Activated CD8-positive, alpha-beta memory T cell treated with anti-CD3 and anti-CD28 coated beads, Interleukin-2, amount 10 ng/mL, durations not matched to agents 7 days and 5 days (primary cell): ENCODE results near the gene ARMH4. TPM values are rescaled to one million over a fixed set of nuclear protein-coding genes. Genes with fewer than 3 reads are reported as not detected.

Experiments used
- ATAC-seq: fragments of 150-1000 bp; cut with Tn5 transposase; one replicate; pipeline ENCODE4 v1.10.0; 2021; ENCODE audit warnings: moderate library complexity
- CTCF ChIA-PET: fragments of 350-600 bp; sonication (Branson Sonifier 250); formaldehyde crosslinking; loops from one replicate; lab custom pipeline; 2021; ENCODE audit warnings: antibody characterized with exemption; lab: Charles Lee
- DNase-seq: peaks from one replicate; pipeline ENCODE4 v3.0.0-alpha.2; 2020
- H3K27ac Mint-ChIP-seq: one replicate; pipeline ENCODE4 v1.8.0; 2021; ENCODE audit warnings: mild to moderate bottlenecking, mixed read lengths
- H3K27me3 Mint-ChIP-seq: one replicate; pipeline ENCODE4 v1.8.0; 2021; ENCODE audit warnings: mixed read lengths
- H3K36me3 Mint-ChIP-seq: one replicate; pipeline ENCODE4 v1.8.0; 2021; ENCODE audit warnings: mild to moderate bottlenecking, mixed read lengths
- H3K4me1 Mint-ChIP-seq: one replicate; pipeline ENCODE4 v1.8.0; 2021; ENCODE audit warnings: mixed read lengths
- H3K4me3 Mint-ChIP-seq: one replicate; pipeline ENCODE4 v1.8.0; 2021; ENCODE audit warnings: mild to moderate bottlenecking, moderate library complexity, mixed read lengths
- H3K9me3 Mint-ChIP-seq: one replicate; pipeline ENCODE4 v1.8.0; 2022; ENCODE audit warnings: low read depth, mixed read lengths
- total RNA-seq, 2 experiments: library from RNA; stranded (reverse); gene quantifications; one replicate each; pipeline ENCODE4 v1.2.3, GENCODE V29; 2021

Gene ARMH4
- total RNA-seq, 2 experiments from 2014 or later: not detected

- H3K4me3 Mint-ChIP-seq: no peak overlapping the region
- peaks cover 8% of the 10 kb centered on the region for H3K4me1 Mint-ChIP-seq
- DNase-seq (no peak), ATAC-seq (no peak)
- no peaks in the 10 kb centered on the region for H3K9me3 Mint-ChIP-seq
- no peaks in the 10 kb centered on the region for H3K36me3 Mint-ChIP-seq
- H3K27me3 Mint-ChIP-seq: peaks cover 8% of the 10 kb centered on the region
- CTCF ChIA-PET: interaction anchor here (1.0 to 1.8 kb wide), 2 partner anchors 58 to 59 kb away, joined by 3 to 6 read pairs; no protein-coding TSS in a partner anchor
- H3K27ac Mint-ChIP-seq: no peak overlapping the region
These were observed 15.0 kb upstream of the ARMH4 start for GRCh38 chr14:58167057-58167456.

- no peaks in the 10 kb centered on the region for H3K9me3 Mint-ChIP-seq
- H3K36me3 Mint-ChIP-seq: no peaks in the 10 kb centered on the region
- H3K27me3 Mint-ChIP-seq: peaks cover 10% of the 10 kb centered on the region
- H3K4me1 Mint-ChIP-seq: peaks cover 8% of the 10 kb centered on the region
- CTCF ChIA-PET: interaction anchor here (0.6 to 1.8 kb wide), 6 partner anchors 14 to 229 kb away, joined by 3 to 6 read pairs (median 3); partner anchors contain the start of genes ARMH4 and TOMM20L
- no peak overlapping the region for H3K4me3 Mint-ChIP-seq
- no peak overlapping the region for H3K27ac Mint-ChIP-seq
- DNase-seq (peak; percentile 80), ATAC-seq (peak; percentile 62)
These were observed 14.3 kb upstream of the ARMH4 start for GRCh38 chr14:58166005-58166983.

DNA sequence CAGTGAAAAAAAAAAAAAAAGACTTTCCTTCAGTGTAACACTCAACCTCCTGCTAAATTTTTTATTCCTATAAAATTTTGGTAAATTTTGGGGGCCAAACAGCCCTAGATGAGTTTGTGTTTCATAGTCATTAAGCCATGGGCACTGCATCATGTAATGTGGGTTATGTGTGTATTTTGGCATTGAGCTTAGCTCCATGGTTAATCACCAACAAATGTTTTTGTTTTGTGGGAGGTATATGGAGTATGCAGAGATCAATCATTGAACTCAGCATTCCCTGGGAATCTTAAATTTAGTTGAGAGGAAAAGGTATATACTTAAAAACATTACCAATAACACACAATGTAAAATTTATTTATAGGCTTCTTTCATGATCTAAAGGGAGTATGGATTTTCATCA, 8.5 kb upstream of the ARMH4 start:
- H3K4me3 Mint-ChIP-seq: no peak overlapping the region
- no peak for ATAC-seq
- CTCF ChIA-PET: no interaction called here

GRCh38 chr14:58151133-58152013, 640 bp downstream of the ARMH4 start:
- H3K4me1 Mint-ChIP-seq: peaks cover 17% of the 10 kb centered on the region
- H3K27ac Mint-ChIP-seq: no peak overlapping the region
- peaks cover 67% of the 10 kb centered on the region for H3K27me3 Mint-ChIP-seq
- DNase-seq (no peak), ATAC-seq (peak; percentile 56)
- no peaks in the 10 kb centered on the region for H3K9me3 Mint-ChIP-seq
- CTCF ChIA-PET: interaction anchor here (1.1 to 1.5 kb wide), 2 partner anchors 9 to 34 kb away, joined by 3 read pairs; no protein-coding TSS in a partner anchor
- peak overlapping the region; percentile 69 for H3K4me3 Mint-ChIP-seq
- no peaks in the 10 kb centered on the region for H3K36me3 Mint-ChIP-seq

More for the DNA sequence above, 8.5 kb upstream of the ARMH4 start:
- Mint-ChIP-seq H3K4me1 (no peaks in the 10 kb centered on the region), H3K36me3 (no peaks in the 10 kb centered on the region), H3K9me3 (no peaks in the 10 kb centered on the region), H3K27ac (no peak overlapping the region), H3K27me3 (peaks cover 31% of the 10 kb centered on the region)
- DNase-seq: no peak

DNA sequence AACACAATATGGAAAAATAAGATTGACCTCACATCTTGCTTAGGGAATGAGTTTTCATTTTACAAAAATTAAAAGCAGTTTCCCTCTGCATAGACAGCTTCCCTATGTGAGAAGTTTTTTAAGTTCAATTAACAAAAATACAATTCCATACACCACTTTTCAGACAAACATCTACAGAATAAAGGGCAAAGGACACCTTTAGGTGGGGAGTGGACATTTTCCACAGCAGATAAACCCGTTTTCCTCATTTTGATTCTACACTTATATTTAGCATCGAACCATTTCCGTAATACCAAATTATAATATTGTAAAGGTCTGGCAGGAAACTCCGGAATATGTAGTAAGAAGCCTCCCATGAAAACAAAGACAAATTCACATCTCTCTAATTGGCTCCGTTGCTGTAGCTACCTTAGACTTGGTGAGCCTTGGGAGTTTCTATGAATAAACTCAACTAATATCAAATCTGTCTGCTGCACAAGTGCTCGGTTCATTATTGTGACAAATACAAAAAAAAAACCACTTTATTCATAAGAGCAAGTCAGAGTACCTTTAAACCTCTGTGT, 1.7 kb downstream of the ARMH4 start:
- no peak for ATAC-seq
- DNase-seq: no peak
- Mint-ChIP-seq H3K36me3 (no peaks in the 10 kb centered on the region), H3K27ac (no peak overlapping the region), H3K4me1 (peaks cover 17% of the 10 kb centered on the region), H3K9me3 (no peaks in the 10 kb centered on the region), H3K4me3 (no peak overlapping the region), H3K27me3 (peaks cover 71% of the 10 kb centered on the region)
- CTCF ChIA-PET: no interaction called here

GRCh38 chr14:58149196-58149595, 2.8 kb downstream of the ARMH4 start:
- ATAC-seq (no peak), DNase-seq (no peak)
- H3K27ac Mint-ChIP-seq: no peak overlapping the region
- CTCF ChIA-PET: no interaction called here
- no peaks in the 10 kb centered on the region for H3K9me3 Mint-ChIP-seq
- no peaks in the 10 kb centered on the region for H3K36me3 Mint-ChIP-seq
- H3K4me3 Mint-ChIP-seq: no peak overlapping the region
- peaks cover 17% of the 10 kb centered on the region for H3K4me1 Mint-ChIP-seq
- H3K27me3 Mint-ChIP-seq: peaks cover 68% of the 10 kb centered on the region

DNA sequence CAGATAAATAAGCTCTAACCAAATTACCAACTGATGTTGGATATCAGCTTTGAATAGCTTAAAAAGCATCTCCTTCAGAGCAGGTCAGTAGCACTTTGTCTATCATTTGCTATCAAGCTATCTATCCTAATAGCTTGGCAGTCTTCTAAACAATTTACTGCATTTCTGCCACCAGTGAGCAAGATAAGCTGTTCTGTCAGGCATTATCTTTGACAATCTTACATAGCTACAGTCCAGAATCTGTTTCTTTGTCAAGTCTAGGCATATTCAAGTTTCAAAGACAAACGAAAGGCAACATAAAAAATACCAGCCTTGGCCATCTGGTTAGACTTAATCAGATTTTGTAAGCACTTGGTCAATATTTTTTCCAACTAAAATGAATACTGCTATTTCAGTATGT, 5.6 kb downstream of the ARMH4 start:
- no peak for DNase-seq
- no peak for ATAC-seq
- no peaks in the 10 kb centered on the region for H3K9me3 Mint-ChIP-seq
- no peak overlapping the region for H3K27ac Mint-ChIP-seq
- H3K27me3 Mint-ChIP-seq: peaks cover 57% of the 10 kb centered on the region
- no peaks in the 10 kb centered on the region for H3K36me3 Mint-ChIP-seq
- CTCF ChIA-PET: interaction anchor here (1.4 kb wide), 1 partner anchor 22 kb away, joined by 4 read pairs; no protein-coding TSS in a partner anchor
- peaks cover 6% of the 10 kb centered on the region for H3K4me1 Mint-ChIP-seq
- H3K4me3 Mint-ChIP-seq: no peak overlapping the region

DNA sequence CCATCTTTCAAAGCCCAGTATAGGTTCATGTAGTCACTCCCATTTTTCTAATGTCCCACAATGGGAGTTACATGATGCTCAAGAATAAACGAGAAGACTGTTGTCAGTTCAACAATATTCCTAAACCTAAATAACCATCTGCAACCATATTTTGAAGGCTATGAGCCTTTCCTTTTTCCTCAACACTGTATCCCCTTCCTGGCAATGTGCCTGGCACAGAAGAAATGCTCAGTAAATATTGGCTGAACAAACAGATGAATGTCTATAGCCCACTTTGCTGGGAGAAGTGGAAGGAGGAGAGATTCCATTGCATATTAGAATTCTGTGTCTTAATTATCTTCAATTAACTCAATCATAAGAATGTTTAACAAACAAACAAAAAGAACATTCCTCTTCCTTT, 6.1 kb downstream of the ARMH4 start:
- CTCF ChIA-PET: interaction anchor here (1.4 kb wide), 1 partner anchor 23 kb away, joined by 4 read pairs; no protein-coding TSS in a partner anchor
- DNase-seq (no peak), ATAC-seq (no peak)
- Mint-ChIP-seq H3K36me3 (no peaks in the 10 kb centered on the region), H3K27ac (no peak overlapping the region), H3K4me1 (peaks cover 2% of the 10 kb centered on the region), H3K4me3 (no peak overlapping the region), H3K27me3 (peaks cover 55% of the 10 kb centered on the region), H3K9me3 (no peaks in the 10 kb centered on the region)

GRCh38 chr14:58143106-58143505, 8.9 kb downstream of the ARMH4 start:
- no peaks in the 10 kb centered on the region for H3K9me3 Mint-ChIP-seq
- H3K4me3 Mint-ChIP-seq: no peak overlapping the region
- CTCF ChIA-PET: interaction anchor here (1.0 kb wide), 1 partner anchor 9 kb away, joined by 3 read pairs; the partner anchor contains the start of gene ARMH4
- no peak overlapping the region for H3K27ac Mint-ChIP-seq
- H3K36me3 Mint-ChIP-seq: no peaks in the 10 kb centered on the region
- DNase-seq (no peak), ATAC-seq (no peak)
- peaks cover 8% of the 10 kb centered on the region for H3K4me1 Mint-ChIP-seq
- peaks cover 31% of the 10 kb centered on the region for H3K27me3 Mint-ChIP-seq

- Mint-ChIP-seq H3K27me3 (peaks cover 24% of the 10 kb centered on the region), H3K4me3 (no peak overlapping the region), H3K4me1 (peaks cover 10% of the 10 kb centered on the region), H3K36me3 (no peaks in the 10 kb centered on the region), H3K27ac (no peak overlapping the region), H3K9me3 (no peaks in the 10 kb centered on the region)
- DNase-seq: no peak
- no peak for ATAC-seq
- CTCF ChIA-PET: no interaction called here
These were observed 10.1 kb downstream of the ARMH4 start for GRCh38 chr14:58141893-58142292.

DNA sequence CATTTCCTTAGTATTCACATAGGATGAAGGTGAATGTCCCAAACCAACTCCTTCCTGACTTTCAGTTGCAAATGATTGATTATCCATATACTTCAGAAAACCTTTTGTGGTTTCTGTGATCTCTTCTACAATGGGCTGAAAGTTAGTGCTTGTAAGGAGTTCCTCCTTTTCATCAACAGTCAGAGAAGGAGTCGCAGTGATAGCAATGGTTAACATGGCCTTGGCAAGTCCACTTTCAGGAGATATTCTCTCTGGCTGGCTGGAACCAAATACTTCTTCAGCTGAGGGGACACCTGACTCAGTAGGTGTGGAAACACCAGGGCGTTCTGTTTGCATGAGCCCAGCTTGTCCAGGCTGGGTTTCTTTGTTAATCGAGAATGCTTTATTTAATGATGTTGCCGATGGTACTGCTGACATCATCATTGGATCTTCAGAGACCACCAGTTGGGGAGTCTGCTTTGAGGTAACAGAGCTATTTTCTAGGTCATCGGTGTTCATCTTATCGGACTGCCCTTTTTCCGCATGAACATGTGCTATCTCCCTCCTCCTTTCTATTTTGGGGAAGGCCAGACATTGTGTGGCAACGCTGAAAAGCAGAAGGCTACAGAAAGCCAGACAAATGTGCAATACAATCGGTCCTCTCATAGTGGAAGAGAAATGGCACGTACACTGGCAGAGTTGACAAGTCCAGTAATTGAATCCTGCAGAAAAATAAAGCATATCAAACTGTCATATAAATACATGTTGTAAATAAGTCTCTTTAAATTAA, 13.1 kb downstream of the ARMH4 start:
- H3K27ac Mint-ChIP-seq: no peak overlapping the region
- H3K9me3 Mint-ChIP-seq: no peaks in the 10 kb centered on the region
- ATAC-seq (no peak), DNase-seq (no peak)
- H3K4me3 Mint-ChIP-seq: no peak overlapping the region
- peaks cover 17% of the 10 kb centered on the region for H3K27me3 Mint-ChIP-seq
- CTCF ChIA-PET: no interaction called here
- no peaks in the 10 kb centered on the region for H3K36me3 Mint-ChIP-seq
- peaks cover 10% of the 10 kb centered on the region for H3K4me1 Mint-ChIP-seq

- Mint-ChIP-seq H3K4me3 (no peak overlapping the region), H3K27me3 (peaks cover 17% of the 10 kb centered on the region), H3K9me3 (no peaks in the 10 kb centered on the region), H3K36me3 (no peaks in the 10 kb centered on the region), H3K4me1 (peaks cover 10% of the 10 kb centered on the region), H3K27ac (no peak overlapping the region)
- peak; percentile 42 for DNase-seq
- CTCF ChIA-PET: no interaction called here
- ATAC-seq: peak; percentile 55
These were observed 13.8 kb downstream of the ARMH4 start for GRCh38 chr14:58138031-58138713.
